ENCODE results near the gene TSGA10.
A peak's percentile ranks its signal among the peaks of the same experiment; 100 is the strongest.
"Not testable (repeated sequence)": the region's sequence is repeated elsewhere in the genome, so short reads cannot be mapped to it uniquely, and the experiment has no call there.

TSGA10 gene

DNA sequence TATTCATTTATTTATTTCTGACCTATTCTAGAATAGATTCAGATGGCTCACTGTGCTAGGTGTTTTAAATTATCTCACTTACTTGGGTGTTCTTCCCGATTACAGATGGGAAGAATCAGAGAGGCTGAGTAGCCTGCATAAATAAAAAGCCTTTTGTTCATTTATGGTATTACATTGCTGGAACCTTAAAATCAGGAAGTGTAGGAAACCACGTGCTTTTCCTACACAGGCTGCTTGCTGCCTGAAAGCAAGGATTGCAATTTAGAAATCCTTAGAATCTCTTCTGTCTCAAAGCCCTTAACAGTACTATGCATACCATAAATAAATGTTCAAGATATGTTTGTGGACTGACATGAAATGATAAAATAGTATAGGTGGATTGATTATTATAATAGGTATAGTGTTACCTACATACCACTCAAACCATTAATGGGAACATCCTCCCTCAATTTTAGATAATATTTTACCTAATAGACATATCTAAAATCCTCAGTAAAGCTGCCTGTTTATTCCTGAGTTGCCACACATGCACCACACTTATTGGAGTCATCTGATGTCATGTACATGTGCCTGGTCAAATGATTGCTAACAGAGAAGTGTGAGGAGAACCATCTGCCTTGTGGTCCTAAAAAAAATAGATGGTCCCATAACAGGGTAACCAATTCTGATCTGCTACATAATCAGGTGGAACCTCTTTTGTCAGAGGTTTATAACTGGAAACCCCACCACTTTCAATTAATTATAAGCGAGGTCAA, 86.7 kb downstream of the TSGA10 start:
- peak; percentile 14 for DNase-seq

DNA sequence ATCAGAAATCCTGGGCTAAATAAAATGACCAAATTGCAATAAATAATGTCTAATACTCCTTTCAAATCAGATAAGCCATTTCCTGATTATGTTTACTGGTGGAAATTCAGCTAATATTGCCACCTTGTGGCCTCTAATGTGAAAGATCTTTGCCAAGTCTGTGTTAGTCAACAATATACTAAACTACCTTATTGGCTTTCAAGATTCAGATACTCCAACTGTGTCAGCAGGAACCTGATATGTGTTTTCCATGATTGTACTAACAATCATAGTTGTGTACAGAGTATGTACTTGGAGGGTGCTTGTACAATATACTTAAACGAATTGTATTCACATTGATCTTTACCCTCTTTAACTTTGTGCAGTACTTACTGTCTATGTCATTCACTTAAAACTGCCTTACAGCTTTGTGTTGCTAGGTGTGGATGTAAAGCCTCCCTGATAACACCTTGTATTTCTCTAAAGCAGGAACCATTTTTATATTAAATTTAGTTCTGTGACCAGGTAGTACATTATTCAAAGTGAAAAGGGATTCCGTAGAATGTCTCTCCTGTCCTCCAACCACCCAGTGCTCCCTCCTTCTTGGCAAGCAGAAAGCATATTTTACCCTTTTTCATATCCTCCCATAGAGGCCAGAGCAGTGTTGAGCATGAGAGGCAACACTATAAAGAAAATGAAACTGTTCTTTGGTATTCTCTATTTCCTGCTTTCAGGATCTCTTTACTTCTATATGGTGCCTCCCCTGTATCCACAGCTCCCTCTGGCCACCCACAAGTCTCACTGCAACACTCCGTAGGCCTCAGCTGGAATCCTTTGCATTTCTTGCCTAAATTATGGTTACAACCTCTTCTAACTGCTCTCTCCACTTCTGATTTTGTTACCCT, 88.4 kb downstream of the TSGA10 start:
- peak; percentile 80 for DNase-seq

DNA sequence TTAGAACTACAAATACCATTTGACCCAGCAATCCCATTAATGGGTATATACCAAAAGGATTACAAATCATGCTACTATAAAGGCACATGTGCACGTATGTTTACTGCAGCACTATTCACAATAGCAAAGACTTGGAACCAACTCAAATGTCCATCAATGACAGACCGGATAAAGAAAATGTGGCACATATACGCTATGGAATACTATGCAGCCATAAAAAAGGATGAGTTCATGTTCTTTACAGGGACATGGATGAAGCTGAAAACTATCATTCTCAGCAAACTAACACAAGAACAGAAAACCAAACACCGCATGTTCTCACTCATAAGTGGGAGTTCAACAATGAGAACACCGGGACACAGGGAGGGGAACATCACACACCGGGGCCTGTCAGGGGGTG, 105.6 kb downstream of the TSGA10 start:
- not testable (repeated sequence) for DNase-seq

DNA sequence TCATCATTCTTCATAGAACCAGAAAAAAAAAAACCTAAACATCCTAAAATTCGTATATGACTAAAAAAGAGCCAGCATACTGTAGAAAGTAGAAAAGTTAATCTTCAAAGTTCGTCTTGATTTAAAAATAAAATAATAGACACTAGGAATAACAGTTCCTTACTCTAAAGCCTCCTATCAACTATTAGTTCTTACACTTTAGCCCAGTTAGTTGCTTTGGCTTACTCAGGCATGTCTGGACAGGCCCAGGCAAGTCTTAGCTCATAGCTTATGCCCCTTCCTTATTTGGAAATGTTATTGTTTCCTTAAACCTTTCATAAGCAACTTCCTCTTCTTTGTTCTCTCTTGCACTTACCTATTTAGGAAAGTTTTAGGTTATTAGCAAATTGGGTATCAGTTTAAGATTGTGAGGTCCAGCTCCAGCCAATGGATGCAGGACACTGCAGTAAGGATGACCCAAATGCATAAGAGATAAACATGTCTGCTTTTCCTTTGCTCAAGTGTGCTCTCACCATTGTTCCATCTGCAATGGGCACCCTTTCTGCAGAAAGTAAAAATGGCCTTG, 113.9 kb downstream of the TSGA10 start:
- not testable (repeated sequence) for DNase-seq

DNA sequence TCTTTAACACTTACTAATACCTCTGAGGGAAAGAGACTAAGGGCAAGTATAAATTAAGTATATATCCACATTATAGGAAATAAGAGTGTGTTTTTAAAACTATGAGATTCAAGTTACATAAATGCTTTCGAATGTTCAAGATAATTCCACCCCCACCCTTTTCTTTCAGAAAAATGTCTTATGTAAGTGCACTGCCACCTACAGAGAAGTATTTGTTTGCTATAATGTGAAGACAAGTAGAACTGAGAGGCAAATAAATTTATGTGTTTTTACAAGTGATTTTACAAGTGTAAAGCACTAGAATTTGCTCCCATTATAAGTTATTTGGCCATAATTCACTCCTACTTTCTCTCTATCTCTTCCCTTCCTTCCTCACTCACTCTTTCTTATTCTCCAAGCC, 118.8 kb downstream of the TSGA10 start:
- no peak for DNase-seq

DNA sequence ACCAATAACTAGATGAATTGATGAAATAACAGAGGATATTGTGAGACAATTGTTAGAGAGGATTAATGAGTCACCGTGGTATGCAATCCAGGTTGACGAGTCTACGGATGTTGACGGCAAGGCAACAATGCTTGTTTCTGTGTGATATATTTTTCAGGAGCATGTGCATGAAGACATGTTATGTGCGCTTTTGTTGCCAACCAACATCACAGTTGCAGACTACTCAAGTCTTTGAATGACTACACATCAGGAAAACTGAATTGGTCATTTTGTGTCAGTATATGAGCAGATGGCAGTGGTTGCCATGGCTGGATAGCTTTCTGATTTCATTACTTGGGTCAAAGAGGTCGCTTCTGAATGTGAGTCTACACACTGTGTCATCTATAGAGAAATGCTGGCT, 122.0 kb downstream of the TSGA10 start:
- no peak for DNase-seq

DNA sequence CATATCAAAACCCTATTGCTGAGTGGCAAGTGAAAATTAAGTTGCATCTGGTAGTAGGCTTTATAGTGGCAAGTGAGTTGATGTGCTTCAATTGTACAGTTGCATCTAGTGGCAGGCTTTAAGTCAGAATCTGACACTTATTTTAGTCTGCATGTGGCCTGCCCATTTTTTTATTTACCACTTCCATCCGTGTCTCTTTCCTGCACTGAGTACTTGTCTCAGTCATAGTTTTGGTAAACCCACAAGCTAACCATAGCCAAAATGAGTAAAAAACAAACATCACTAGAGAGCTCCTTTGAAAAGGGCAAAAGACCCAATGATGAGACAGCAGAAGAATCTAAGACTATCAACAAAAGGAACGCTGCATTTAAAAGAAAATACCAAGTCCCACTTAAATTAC, 122.7 kb downstream of the TSGA10 start:
- DNase-seq: no peak

DNA sequence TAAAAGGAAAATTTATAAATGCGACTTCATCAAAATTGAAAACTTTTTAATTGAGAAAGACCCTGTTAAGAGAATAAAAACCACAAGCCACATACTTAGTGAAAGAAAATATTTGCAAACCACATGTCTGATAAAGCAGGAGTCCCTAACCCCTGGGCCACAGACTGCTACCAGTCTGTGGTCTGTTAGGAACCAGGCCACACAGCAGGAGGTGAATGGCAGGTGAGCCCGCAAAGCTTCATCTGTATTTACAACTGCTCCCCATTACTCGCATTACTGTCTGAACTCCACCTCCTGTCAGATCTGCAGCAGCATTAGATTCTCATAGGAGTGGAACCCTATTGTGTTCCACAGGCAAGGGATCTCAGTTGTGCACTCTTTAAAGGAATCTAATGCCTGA, 123.3 kb downstream of the TSGA10 start:
- DNase-seq: no peak

DNA sequence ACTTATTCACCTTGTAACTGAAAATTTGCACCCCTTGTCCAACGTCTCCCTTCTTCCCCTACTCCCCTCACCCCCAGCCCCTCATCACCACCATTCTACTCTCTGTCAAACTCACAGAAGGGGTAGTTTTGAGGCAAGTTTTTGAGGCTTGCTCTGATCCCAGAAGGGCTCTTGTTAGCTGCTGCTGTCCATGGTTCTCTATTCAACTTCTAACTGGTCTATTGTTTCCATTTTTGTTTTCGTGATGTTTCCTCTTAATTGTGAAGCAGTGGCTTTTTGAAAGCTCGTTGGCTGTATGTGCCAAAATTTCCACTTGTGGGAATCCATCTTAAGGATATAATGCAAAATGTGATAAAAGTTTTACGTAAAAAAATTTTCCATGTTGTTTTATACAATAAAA, 126.2 kb downstream of the TSGA10 start:
- no peak for DNase-seq

DNA sequence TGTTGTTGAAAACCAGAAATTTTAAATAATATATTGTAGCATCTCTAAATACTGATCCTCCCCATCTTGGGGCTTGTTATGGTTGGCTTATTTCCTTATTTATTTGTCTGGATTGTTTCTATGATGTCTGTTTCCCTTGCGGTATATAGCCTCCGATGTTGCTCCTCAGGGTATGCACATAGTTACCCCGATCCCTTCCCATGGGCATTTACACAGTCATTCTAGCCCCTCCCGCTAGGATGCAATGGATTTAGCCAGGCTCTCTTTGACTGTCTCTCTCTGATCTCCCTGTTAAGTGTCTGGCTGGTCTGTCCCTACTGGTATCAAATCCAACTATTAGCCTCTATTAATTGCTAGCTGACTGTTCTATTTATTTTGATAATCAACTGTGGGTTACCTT, 126.9 kb downstream of the TSGA10 start:
- no peak for DNase-seq

DNA sequence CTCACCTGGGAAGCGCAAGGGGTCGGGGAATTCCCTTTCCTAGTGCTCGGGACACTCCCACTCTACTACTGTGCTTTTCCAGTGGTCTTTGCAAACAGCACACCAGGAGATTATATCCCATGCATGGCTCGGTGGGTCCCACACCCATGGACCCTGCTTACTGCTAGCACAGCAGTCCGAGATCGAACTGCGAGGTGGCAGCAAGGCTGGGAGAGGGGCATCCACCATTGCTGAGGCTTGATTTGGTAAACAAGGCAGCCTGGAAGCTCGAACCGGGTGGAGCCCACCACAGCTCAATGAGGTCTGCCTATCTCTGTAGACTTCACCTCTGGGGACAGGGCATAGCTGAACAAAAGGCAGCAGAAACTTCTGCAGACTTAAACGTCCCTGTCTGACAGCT, 154.0 kb downstream of the TSGA10 start:
- DNase-seq: no peak

DNA sequence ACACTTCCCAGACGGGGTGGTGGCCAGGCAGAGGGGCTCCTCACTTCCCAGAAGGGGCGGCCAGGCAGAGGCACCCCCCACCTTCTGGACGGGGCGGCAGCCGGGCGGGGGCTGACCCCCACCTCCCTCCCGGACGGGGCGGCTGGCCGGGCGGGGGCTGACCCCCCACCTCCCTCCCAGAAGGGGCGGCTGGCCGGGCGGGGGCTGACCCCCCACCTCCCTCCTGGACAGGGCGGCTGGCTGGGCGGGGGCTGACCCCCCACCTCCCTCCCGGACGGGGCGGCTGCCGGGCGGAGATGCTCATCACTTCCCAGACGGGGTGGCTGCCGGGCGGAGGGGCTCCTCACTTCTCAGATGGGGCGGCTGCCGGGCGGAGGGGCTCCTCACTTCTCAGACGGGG, 166.0 kb downstream of the TSGA10 start:
- DNase-seq: not testable (repeated sequence)

DNA sequence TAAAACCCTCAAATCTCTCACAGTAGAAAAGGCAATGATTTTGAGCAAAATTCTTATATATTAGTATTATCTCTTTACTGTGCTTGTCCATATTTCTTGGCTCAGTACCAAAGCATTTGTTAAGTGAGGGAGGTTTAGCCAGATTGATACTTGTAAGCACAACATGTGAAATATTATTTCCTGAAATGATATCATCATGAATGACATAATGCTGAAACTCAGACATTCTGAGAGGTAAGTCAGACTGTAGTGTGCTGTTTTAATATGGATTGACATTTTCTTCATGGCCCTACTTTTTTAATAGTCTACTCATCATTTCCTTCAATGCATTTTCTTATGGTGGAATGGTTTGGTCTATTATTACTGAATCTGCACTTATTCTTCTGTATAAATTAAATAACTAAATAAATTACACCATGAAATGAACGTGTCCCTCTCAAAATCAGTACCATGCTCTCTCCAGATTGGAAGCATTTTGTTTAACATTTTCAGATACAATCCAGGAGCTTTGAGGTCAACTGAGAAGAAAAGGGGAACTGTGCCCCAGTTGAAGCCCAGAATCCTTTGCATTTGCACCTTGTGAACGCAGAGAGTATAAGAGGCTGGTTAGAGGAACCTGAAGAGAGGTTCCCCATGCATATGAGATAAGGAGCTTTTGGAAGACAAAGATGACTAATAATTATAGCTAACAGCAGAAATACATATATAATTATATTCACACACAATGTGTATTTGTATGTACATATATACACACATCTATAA, 168.7 kb downstream of the TSGA10 start:
- DNase-seq: peak; percentile 1

DNA sequence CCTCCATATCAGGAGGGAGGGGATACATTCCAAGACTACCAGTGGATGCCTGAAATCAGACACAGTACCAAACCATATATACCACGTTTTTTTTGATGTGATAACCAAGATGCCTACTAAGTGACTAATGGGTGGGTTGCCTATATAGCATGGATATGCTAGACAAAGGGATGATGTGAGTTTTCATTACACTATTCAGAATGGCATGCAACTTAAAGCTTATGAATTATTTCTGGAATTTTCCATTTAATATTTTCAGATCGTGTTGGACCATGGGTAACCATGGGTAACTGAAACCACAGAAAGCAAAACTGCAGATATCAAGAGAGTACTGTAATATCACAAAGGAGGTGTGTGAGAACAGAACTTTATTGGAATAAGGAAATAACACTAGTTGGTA, 179.1 kb downstream of the TSGA10 start:
- no peak for DNase-seq

DNA sequence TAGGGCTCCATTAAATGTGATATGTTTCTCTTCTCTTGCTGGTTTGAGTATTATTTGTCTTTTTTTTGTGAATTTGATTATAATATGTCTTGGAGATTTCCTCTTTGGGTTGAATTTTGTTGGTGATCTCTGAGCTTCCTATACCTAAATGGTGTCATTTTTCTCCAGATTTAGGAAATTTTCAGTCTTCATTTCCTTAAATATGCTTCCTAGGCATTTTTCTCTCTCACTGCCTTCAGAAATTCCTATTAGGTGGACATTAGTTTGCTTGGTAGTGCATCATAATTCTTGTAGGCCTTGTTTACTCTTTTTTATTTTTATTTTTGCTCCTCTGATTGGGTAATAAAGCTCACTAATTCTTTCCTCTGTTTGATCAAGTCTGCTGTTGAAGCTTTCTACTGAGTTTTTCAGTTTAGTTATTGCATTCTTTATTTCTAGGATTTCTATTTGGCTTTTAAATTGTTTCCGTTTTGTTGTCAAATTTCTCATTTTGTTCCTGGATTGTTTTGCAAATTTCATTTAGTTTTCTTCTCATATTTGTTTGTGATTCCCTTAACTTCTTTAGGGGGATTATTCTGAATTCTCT, 182.1 kb downstream of the TSGA10 start:
- DNase-seq: no peak

DNA sequence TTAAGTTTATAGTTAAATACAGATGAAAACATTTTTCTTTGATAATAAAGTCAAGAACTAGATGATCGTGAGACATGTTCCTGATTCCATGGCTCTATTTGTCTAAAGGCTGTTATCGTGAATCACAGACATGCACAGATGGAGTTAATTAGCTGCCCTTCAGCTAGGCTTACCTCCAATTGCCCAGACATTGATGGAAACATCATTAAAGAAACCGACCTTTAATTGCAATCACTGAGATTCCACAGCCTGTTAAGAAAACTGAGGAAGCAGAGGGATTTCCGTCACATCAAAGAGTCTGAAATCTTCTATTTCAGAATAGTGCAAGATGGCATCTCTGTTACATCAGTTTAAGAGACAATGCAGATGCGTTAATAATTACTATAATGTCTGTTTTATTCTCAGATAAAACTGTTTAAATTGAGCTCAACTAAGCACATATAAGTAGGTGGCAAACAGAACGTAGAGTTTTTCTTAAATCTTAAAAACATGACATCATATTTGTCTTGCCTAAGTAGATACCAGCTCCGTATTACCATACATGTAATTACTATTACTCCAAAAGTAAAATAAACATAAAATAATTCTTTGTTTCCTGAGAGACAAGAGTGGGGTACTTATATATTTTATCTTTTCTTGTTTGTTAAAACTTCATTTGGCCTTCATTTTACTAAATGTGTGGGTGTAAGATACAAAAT, 194.8 kb downstream of the TSGA10 start:
- DNase-seq: no peak

DNA sequence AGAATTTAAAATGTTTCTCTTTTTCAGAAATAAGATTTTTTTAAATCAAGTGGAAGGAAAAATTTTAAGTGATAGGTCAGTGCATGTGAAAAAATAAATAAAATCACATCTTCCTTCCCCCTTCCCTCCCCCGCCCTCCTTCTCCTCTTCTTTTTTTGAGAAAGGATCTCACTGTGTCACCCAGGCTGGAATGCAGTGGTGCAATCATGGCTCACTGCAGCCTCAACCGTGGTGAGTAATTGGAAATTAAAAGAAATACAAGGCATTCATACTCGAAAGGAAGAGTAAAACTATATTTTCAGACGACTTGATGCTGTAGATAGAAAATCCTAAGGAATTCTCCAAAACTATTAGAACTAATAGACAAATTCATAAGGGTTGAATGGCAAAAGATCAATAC, 201.8 kb downstream of the TSGA10 start:
- no peak for DNase-seq

DNA sequence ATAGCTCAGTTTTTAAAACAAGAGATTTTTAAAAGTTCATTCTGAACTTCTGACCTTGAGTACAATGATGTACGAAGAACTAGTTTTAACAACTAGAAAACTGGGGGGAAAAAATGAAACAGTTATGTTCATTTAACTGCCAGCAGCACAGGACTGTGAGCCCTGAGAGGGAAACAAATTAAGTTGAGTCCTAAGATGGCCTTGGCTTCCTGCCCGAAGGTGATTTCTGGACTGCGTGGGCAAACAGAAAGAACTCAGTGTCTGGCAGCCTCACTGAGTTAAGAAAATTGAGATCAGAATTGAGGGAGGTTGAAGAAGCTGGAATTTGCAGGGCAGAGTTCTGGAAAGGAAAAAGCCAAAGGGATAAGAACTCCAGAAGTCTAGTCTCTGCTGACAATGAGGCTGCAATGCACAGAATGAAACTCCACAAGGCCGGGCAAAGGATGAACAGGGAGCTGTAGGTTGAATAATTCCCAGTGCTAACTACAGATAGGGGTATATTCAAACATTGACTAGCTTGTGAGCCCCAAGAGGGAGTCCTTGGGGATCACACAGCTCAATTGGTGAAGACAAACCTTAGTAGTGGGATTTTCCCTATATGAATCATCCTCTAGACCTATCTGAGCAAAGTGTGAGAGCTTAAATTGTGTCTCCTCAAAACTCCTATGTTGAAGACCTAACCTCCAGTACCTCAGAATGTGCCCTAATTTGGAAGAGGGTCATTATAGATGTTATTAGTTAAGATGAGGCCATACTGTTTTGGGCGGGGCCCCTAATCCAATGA, 205.6 kb downstream of the TSGA10 start:
- no peak for DNase-seq

DNA sequence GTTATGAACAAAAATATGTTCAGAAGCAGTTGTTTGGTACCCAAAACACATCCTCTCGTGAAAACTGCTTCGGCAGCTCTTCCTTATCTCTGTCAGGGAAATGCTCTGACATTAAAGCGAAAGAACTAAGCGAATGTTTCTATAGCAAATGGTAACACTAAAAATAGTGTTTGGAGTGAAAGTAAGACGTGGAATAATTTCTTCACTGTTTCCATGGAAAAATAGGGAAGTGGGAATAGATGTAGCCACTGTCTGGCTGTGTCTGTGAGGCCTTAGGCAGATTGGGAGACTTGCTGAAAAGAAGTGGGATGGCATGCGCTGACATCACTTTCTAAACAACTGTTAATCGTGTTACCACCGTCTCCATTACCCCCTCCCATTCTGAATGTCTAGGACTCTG, 207.2 kb downstream of the TSGA10 start:
- DNase-seq: no peak

All from OCI-M1 (cell line).